Smooth muscle cell (in vitro differentiated cells): Measurements from ENCODE around the gene PRKCH. TPM values are rescaled to one million over a fixed set of nuclear protein-coding genes. Genes with fewer than 3 reads are reported as not detected.

ENCODE experiments used
- DNase-seq: peaks from one replicate; lab custom pipeline; 2025; ENCODE audit not compliant: unreplicated experiment; lab: John Stamatoyannopoulos, UW
- H2AFZ ChIP-seq: fragments of 200-600 bp; sonication (generic); 2 replicates; pipeline ENCODE4 v1.6.0; 2016; ENCODE audit warnings: antibody characterized with exemption, low read depth, mild to moderate bottlenecking
- H3F3A ChIP-seq: fragments of 200-600 bp; sonication (generic); 2 replicates; pipeline ENCODE4 v1.6.0; 2017; ENCODE audit warnings: antibody characterized with exemption, low read depth
- H3K27ac ChIP-seq: fragments of 200-600 bp; sonication (generic); 2 replicates; pipeline ENCODE4 v1.5.1; 2016; ENCODE audit warnings: low read depth, mild to moderate bottlenecking
- H3K27me3 ChIP-seq: fragments of 200-600 bp; sonication (generic); 2 replicates; pipeline ENCODE4 v1.6.1; 2016; ENCODE audit warnings: low read depth, mild to moderate bottlenecking
- H3K36me3 ChIP-seq: fragments of 200-600 bp; sonication (generic); 2 replicates; pipeline ENCODE4 v1.5.1; 2016; ENCODE audit warnings: low read depth
- H3K4me1 ChIP-seq: fragments of 200-600 bp; sonication (generic); 2 replicates; pipeline ENCODE4 v1.5.1; 2016; ENCODE audit warnings: low read depth
- H3K4me2 ChIP-seq: fragments of 200-600 bp; sonication (generic); 2 replicates; pipeline ENCODE4 v1.6.0; 2016; ENCODE audit warnings: mild to moderate bottlenecking
- H3K4me3 ChIP-seq: fragments of 200-600 bp; sonication (generic); 2 replicates; pipeline ENCODE4 v1.5.1; 2016; ENCODE audit warnings: mild to moderate bottlenecking
- H3K79me2 ChIP-seq: fragments of 200-600 bp; sonication (generic); 2 replicates; pipeline ENCODE4 v1.6.0; 2016; ENCODE audit warnings: low read depth, mild to moderate bottlenecking
- H3K9ac ChIP-seq: fragments of 200-600 bp; sonication (generic); 2 replicates; pipeline ENCODE4 v1.6.0; 2016; ENCODE audit warnings: low read depth
- H3K9me3 ChIP-seq: fragments of 200-600 bp; sonication (generic); replicated peaks from 2 replicates; pipeline ENCODE4 v1.5.1; 2016; ENCODE audit warnings: low read depth
- H4K20me1 ChIP-seq: fragments of 200-600 bp; sonication (generic); 2 replicates; pipeline ENCODE4 v1.6.0; 2016; ENCODE audit warnings: low read depth
- CTCF ChIP-seq: fragments of 200-600 bp; sonication (generic); IDR thresholded peaks from 2 replicates; pipeline ENCODE4 v1.5.1; 2017; ENCODE audit warnings: borderline replicate concordance, mild to moderate bottlenecking, antibody characterized with exemption; ENCODE audit not compliant: insufficient read depth, poor library complexity, severe bottlenecking
- WGBS: methylation state at CpG from one replicate; pipeline ENCODE4 v1.1.7; 2016; ENCODE audit warnings: low lambda C conversion rate; 5-methylcytosine and 5-hydroxymethylcytosine counted together
- polyA plus RNA-seq: library from polyadenylated mRNA; unstranded; fragments of >200 nt; fragmentation: Nextera tagmentation; extraction: Ambion mirVana; gene quantifications from 2 replicates; pipeline ENCODE4 v1.2.1, GENCODE V29; 2016
- total RNA-seq: library from RNA; depleted of rRNA; stranded (reverse); fragments of >200 nt; gene quantifications from 2 replicates; pipeline ENCODE4 v1.2.3, GENCODE V29; 2014

The PRKCH gene
- total and polyA plus RNA-seq, 2 experiments from 2014 or later: 1.5 to 7.6 TPM

GRCh38 chr14:61562321-61563161 is 241.2 kb downstream of the PRKCH start:
- no peaks in the 10 kb centered on the region for H3K27me3 ChIP-seq
- H3K9ac ChIP-seq: peak overlapping the region; percentile 87
- no peaks in the 10 kb centered on the region for H3K9me3 ChIP-seq
- no peak for TF ChIP-seq CTCF
- peak overlapping the region; percentile 99 for H3K27ac ChIP-seq
- H3F3A ChIP-seq: peaks cover 64% of the 10 kb centered on the region
- no peak overlapping the region for H3K4me3 ChIP-seq
- no peaks in the 10 kb centered on the region for H3K36me3 ChIP-seq
- peaks cover 42% of the 10 kb centered on the region for H3K4me1 ChIP-seq
- no peak for DNase-seq
- no peaks in the 10 kb centered on the region for H3K79me2 ChIP-seq
- peak overlapping the region; percentile 70 for H3K4me2 ChIP-seq
- H4K20me1 ChIP-seq: no peaks in the 10 kb centered on the region
- 64% methylated on average over 7 of the region's 7 CpGs for WGBS
- H2AFZ ChIP-seq: no peak overlapping the region

- H2AFZ ChIP-seq: no peak overlapping the region
- no peaks in the 10 kb centered on the region for H4K20me1 ChIP-seq
- no peak overlapping the region for H3K4me3 ChIP-seq
- H3K36me3 ChIP-seq: no peaks in the 10 kb centered on the region
- H3K4me2 ChIP-seq: peak overlapping the region; percentile 70
- H3K27me3 ChIP-seq: no peaks in the 10 kb centered on the region
- WGBS: 82% methylated on average over 7 of the region's 7 CpGs
- no peaks in the 10 kb centered on the region for H3K79me2 ChIP-seq
- TF ChIP-seq CTCF: no peak
- H3K9ac ChIP-seq: peak overlapping the region; percentile 80
- H3F3A ChIP-seq: peaks cover 64% of the 10 kb centered on the region
- H3K4me1 ChIP-seq: peaks cover 48% of the 10 kb centered on the region
- no peaks in the 10 kb centered on the region for H3K9me3 ChIP-seq
- peak overlapping the region; percentile 99 for H3K27ac ChIP-seq
- no peak for DNase-seq
These were observed 241.8 kb downstream of the PRKCH start for GRCh38 chr14:61563162-61563511.

GRCh38 chr14:61563880-61564617 is 242.7 kb downstream of the PRKCH start:
- Histone ChIP-seq H3K9me3 (no peaks in the 10 kb centered on the region), H3K9ac (peak overlapping the region; percentile 80), H3F3A (peaks cover 69% of the 10 kb centered on the region), H3K4me2 (peak overlapping the region; percentile 70), H3K27ac (peak overlapping the region; percentile 99), H4K20me1 (no peaks in the 10 kb centered on the region), H3K4me1 (peaks cover 57% of the 10 kb centered on the region), H3K4me3 (no peak overlapping the region), H3K36me3 (no peaks in the 10 kb centered on the region), H3K27me3 (no peaks in the 10 kb centered on the region), H2AFZ (no peak overlapping the region), H3K79me2 (no peaks in the 10 kb centered on the region)
- DNase-seq: no peak
- no peak for TF ChIP-seq CTCF
- 51% methylated on average over 6 of the region's 6 CpGs for WGBS
